LoVo (cell line): ENCODE results near the gene TMEM237.

Experiments used
- DNase-seq: peaks from one replicate; pipeline ENCODE4 v3.0.0-alpha.2; 2016; ENCODE audit warnings: low spot score

Gene TMEM237

DNA sequence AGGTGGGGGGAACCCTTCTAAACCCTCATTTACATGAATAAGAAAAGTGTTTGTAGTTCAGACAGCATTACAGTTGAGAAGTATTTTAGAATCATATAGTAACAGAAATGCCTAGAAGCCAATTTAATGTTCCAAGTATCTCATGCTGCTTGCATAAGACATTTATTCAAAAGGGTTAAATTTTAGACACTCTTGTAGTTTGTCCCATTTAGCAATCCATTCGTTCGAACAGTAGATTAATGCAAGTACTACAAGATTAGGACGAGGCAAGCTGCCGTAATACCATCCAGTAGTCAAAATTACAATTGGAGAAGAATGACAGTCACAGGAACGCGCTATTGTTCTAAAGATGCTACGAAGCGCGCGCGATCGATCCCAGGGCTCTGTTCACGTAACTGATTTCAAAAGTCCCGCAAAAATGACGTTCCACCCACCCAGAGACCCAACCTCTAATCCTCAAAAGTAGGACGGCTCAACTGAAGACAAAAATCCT is 1.2 kb downstream of the TMEM237 start:
- no peak for DNase-seq

- DNase-seq: no peak
These were observed 4.1 kb downstream of the TMEM237 start for GRCh38 chr2:201639205-201639604.

DNA sequence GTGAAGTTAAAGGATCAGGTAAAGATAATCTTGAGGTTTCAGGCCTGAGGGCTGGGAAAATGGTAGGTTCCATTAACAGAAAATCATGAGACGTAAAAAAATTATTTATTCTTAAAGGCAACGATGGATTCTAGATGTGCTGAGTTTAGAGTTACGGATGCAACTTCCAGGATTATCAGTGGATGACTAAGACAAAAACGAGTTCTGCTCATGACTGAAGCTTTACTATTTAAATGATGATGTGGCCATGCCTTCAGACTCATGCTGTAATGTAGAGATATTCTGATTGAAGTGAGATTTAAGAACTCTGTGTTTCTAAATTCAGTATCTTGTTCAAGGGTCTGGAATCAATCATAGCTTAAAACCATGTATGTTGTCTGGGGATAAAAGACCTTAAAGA is 5.0 kb downstream of the TMEM237 start:
- no peak for DNase-seq

DNA sequence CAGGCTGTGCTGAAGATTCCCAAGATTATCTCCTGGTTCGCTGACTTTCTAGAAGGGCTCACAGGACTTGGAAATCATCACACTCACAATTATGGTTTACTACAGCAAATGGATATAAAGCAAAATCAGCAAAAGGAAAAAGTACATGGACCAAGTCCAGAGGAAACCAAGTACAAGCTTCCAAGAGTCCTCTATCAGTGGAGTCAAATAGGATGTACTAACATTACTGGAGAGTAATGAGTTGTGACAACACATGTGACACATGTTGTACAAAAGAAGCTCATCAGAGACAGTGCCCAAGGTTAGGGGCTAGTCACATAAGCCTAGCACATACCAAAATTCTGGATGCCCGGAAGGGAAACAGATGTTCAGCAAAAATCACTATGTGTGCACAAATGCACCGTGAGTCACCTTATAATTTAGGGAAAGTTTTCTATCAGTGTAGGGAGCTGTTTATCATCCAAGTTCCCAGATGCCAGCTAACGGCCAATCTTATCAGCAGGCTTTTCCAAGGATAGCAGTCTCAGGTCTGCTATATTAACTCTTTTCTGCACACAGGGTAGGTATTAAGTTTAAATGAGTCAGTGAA is 9.5 kb downstream of the TMEM237 start:
- DNase-seq: no peak

- DNase-seq: no peak
These were observed 12.3 kb downstream of the TMEM237 start for GRCh38 chr2:201631041-201631440.

DNA sequence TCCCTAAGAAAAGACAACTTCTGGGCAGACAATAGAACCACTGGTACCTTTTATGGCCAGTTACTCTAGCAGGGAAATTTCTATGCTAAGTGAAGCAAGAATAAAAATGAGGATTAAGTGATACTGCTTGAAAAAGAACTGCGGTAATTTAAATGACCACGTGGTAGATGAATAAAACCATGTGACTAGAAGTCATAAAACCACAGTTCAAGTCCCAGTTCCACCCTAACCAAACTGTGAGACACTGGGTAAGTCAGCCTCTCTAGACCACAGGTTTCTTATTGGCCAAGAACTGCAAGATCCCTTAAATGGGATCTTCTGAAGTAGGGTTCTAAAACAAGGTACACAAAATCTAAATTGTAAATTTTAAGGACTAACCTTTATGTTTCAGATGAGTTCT is 12.7 kb downstream of the TMEM237 start:
- DNase-seq: no peak

DNA sequence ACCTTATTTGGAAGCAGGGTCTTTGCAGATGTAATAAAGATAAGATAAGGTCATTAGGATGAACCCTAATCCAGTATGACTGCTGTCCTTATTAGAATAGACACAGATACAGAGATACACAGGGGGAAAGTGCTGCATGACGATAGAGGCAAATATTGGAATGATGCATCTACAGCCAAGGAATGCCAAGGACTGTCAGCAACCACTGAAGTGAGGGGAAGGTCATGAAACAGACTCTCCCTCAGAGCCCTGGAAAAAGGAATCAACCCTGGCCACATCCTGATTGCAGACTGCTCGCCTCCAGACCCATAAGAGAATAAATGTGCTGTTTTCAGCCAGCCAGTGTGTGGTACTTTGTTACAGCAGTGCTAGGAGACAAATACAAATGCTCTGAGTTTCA is 14.8 kb downstream of the TMEM237 start:
- no peak for DNase-seq

DNA sequence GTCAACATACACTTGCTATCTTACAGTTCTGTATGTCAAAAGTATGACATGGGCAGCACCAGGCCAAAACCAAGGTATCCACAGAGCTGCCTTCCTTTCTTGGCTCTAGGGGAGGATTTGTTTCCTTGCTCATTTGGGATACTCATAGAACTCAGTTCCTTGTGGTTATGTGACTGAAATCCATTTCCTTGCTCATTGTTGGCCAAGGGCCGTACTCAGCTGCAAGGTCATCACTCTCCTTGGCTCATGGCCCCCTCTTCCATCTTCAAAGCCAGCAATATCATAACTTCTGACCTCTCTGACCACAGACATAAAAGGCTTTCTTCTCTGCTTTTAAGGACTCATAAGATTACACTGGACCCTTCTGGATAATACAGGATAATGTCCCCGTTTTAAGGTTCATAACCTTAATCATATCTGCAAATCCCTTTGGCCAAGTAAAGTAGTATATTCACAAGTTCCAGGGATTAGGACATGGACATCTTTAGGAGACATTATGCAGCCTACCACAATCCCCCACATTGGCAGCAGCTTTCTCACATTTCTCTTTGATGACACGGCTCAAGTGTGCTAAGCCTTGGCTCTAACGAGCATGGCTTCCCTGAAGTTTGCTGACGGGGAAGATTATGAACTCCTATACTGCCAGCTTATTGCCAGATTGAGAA is 20.9 kb downstream of the TMEM237 start:
- DNase-seq: no peak

DNA sequence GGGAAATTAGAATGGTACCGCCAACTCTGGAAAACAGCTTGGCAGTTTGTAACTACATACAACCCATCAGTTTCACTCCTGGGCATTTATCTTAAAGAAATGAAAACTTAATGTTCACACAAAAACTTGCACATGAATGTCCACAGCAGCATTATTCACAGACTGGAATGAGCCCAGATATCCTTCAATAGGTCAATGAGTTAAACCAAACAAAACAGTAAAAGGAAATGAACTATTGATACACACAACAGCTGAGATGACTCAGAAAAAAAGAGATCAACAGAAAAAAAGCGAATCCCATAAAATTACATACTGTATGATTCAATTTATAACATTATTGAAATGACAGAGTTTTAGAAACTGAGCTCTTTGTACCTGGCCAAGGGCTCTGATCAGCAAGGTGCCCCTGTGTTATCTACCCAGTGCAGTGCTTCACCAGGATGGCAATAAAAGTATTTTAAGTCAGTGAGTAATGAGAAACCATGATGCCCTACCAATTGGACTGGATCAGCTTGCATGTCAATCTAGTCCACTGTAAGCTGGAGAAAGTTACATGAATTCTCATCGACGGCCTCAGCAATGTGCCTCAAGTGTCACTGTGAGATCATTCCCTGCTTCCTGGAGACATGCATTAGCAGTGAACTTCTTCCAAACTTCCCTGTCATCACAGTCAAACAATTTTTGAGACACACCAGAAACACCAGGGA is 21.9 kb downstream of the TMEM237 start:
- no peak for DNase-seq

DNA sequence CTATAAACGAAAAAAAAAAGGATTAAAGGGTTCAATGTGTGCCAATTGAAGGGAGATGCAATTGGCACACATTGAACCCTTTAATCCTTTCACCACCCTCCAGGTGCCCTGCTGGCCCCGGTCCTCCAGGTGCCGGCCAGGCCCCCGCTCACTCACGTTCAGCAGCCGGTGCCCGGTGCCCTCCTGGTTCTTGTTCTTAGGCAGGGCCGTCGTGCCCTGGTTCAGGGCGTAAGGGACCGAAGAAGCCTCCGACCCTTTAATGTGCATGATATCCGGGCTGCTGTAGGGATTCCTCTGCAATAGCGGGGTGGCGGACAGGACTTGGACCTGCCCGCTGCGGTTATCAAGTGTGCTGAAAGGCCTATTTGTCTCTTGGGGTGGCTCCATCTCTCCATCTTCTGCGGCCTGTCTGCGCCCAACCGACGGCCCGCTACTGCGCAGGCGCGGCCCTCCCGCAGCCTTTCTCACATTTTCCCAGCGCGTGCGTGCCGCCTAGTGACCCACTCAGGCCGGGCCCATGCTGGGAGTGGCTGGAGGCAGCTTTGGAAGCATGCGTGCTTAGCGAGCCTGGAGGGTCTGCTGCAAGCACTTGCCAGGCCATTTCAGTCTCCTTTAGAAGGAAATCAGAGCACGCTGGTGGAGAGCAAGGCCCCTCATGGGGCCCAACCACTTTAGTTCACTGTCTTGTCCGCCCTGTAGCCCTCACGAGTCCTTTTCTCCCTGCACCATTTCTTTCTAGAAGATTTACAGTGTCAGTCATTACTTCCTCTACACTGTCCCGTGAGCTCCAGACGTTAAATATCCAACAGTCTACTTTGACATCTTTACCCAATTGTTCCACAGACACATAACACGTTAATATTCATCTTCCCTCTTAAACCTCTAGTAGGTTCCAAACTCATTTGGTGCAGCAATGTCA is 24.3 kb downstream of the TMEM237 start:
- no peak for DNase-seq

DNA sequence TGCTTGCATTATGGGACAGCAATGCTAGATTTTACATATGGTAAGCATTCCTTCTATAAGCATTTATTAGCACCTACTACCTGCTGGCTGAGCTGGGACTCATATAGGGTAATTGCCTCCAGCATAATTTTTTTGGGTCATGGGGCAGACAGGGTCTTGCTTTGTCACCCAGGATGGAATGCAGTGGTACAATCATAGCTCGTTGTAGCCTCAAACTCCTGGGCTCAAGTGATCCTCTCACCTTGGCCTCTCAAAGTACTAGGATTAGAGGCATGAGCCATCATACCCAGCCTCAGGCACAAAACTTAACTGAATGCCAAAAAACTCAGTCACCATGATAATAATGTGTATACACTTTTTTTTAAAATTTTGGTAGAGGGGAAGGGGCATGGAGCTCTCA is 35.3 kb downstream of the TMEM237 start:
- no peak for DNase-seq

DNA sequence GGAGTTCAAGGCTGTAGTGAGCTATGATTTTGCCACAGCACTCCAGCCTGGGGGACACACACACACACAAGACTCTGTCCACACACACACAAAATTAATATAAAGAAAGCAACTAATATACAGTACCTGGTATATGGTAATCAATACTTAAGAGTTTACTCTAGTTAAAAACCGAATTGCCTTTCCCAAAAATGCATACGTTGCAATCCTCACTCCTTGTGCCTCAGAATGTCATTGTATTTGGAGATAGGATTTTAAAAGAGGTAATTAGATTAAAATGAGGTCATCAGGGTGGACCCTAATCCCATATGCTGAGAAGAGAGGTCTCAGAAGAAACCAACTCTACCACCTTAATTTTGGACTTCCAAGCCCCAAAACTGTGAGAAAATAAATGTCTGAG is 35.7 kb downstream of the TMEM237 start:
- no peak for DNase-seq

DNA sequence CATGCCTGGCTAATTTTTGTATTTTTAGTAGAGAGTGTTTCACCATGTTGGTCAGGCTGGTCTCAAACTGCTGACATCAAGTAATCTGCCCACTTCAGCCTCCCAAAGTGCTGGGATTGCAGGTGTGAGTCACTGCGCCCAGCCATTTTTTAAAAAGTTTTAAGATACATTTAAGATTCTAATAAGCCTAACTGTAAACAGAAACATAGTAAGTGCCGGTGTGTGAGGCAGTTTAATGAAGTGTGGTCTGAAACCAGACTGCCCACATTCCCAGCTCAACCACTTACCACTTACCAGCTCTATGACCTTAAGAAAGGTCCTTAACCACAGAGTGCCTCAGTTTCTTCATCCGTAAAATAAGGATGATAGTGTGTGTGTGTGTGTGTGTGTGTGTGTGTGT is 42.4 kb downstream of the TMEM237 start:
- DNase-seq: no peak

DNA sequence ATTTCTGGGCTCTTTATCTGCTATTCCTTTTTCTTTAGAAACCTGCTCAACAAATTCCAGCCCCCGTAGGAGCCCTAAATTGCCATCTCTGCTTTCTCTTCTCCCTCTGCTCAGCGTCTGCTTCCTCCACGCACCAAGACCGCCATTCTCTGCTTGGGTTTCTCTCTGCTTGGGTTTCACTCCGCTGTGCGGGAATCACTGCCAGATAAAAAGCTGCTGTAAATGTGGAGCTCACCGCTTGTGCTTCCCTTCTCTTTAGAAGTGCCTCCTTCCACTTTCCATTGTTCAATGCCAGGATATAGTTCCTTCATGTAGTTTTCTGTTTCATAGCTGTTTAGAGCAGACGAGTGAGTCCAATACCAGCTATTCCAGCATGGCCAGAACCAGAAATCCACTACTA is 45.9 kb downstream of the TMEM237 start:
- no peak for DNase-seq

- no peak for DNase-seq
These were observed 62.8 kb downstream of the TMEM237 start for GRCh38 chr2:201580486-201580885.

- DNase-seq: no peak
These were observed 63.8 kb downstream of the TMEM237 start for GRCh38 chr2:201579536-201579935.

- no peak for DNase-seq
These were observed 67.3 kb downstream of the TMEM237 start for GRCh38 chr2:201575971-201576370.

GRCh38 chr2:201574766-201575165 is 68.5 kb downstream of the TMEM237 start:
- DNase-seq: no peak

DNA sequence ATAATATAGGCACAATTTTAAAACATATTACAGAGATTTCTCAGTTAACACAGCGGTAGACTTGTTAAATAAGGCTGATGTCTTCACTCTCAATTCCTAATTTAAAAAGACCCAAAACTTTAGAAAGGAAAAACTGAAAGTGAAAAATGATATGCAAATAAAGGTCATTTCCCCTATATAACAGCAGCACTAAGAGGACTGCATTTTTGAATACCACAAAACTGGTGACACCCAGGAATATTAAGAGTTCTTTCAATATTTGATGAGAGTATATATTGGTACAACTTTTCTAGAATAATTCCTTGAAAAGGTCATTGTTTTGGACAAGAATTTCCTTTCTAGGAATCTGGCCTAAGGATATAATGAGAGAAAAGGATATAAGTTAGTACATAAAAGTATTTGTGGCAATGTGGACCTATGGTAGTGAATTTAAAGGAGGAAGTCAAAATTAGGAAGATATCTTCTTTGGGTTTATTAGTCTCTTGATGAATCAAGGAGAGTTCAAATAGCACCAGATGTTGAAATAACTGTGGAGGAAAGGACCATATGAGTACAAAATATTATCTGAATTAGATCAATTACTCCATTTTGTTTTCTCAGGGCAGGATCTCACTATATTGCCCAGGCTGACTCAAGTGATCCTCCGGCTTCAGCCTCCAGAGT is 70.3 kb downstream of the TMEM237 start:
- DNase-seq: no peak
